NCI-H2196 (cell line): ENCODE results near the gene DNAJC17.

Source experiments
- DNase-seq: peaks from one replicate; lab custom pipeline; 2025; ENCODE audit not compliant: unreplicated experiment; lab: John Stamatoyannopoulos, UW

The DNAJC17 gene

GRCh38 chr15:40792394-40792793, 14.9 kb downstream of the DNAJC17 start:
- no peak for DNase-seq

- DNase-seq, result no peak
Observed at GRCh38 chr15:40790718-40791117, 16.6 kb downstream of the DNAJC17 start.

- DNase-seq, result no peak
Observed at GRCh38 chr15:40789999-40790398, 17.3 kb downstream of the DNAJC17 start.

- no peak for DNase-seq
Observed at GRCh38 chr15:40789119-40789518, 18.2 kb downstream of the DNAJC17 start.

- no peak for DNase-seq
Observed at GRCh38 chr15:40787991-40788390, 19.3 kb downstream of the DNAJC17 start.

- peak; percentile 76 for DNase-seq
Observed at GRCh38 chr15:40787344-40787841, 19.9 kb downstream of the DNAJC17 start.

GRCh38 chr15:40785814-40786213, 21.5 kb downstream of the DNAJC17 start:
- DNase-seq, result no peak

GRCh38 chr15:40785164-40785563, 22.1 kb downstream of the DNAJC17 start:
- peak; percentile 6 for DNase-seq

GRCh38 chr15:40782609-40783227, 24.6 kb downstream of the DNAJC17 start:
- peak; percentile 76 for DNase-seq

GRCh38 chr15:40776537-40777141, 30.6 kb downstream of the DNAJC17 start:
- DNase-seq, result peak; percentile 58

GRCh38 chr15:40775740-40776536, 31.3 kb downstream of the DNAJC17 start:
- DNase-seq, result no peak

- DNase-seq, result no peak
Observed at GRCh38 chr15:40775007-40775406, 32.3 kb downstream of the DNAJC17 start.

GRCh38 chr15:40773902-40774301, 33.4 kb downstream of the DNAJC17 start:
- no peak for DNase-seq

- no peak for DNase-seq
Observed at GRCh38 chr15:40773496-40773895, 33.8 kb downstream of the DNAJC17 start.

- DNase-seq, result no peak
Observed at GRCh38 chr15:40772014-40772413, 35.3 kb downstream of the DNAJC17 start.

GRCh38 chr15:40771242-40771641, 36.0 kb downstream of the DNAJC17 start:
- DNase-seq, result no peak

- peak; percentile 22 for DNase-seq
Observed at GRCh38 chr15:40770147-40770721, 37.0 kb downstream of the DNAJC17 start.

GRCh38 chr15:40769274-40770146, 37.8 kb downstream of the DNAJC17 start, which contains the start of gene C15orf62:
TSS of gene C15orf62 (plus strand) at chr15:40769980. CDS start at chr15:40770496, 516 bp downstream.
- DNase-seq, result peak; percentile 47

GRCh38 chr15:40768521-40769273, 38.6 kb downstream of the DNAJC17 start:
- DNase-seq, result no peak
